Globus pallidus (tissue), 1 donor: ENCODE data around the gene LZTS2.
"Not testable (repeated sequence)": the region's sequence is repeated elsewhere in the genome, so short reads cannot be mapped to it uniquely, and the experiment has no call there.

Source experiments
- DNase-seq: peaks from one replicate; pipeline ENCODE4 v3.0.0-alpha.2; 2015; ENCODE audit warnings: low spot score

Gene LZTS2, protein sequence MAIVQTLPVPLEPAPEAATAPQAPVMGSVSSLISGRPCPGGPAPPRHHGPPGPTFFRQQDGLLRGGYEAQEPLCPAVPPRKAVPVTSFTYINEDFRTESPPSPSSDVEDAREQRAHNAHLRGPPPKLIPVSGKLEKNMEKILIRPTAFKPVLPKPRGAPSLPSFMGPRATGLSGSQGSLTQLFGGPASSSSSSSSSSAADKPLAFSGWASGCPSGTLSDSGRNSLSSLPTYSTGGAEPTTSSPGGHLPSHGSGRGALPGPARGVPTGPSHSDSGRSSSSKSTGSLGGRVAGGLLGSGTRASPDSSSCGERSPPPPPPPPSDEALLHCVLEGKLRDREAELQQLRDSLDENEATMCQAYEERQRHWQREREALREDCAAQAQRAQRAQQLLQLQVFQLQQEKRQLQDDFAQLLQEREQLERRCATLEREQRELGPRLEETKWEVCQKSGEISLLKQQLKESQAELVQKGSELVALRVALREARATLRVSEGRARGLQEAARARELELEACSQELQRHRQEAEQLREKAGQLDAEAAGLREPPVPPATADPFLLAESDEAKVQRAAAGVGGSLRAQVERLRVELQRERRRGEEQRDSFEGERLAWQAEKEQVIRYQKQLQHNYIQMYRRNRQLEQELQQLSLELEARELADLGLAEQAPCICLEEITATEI

DNA sequence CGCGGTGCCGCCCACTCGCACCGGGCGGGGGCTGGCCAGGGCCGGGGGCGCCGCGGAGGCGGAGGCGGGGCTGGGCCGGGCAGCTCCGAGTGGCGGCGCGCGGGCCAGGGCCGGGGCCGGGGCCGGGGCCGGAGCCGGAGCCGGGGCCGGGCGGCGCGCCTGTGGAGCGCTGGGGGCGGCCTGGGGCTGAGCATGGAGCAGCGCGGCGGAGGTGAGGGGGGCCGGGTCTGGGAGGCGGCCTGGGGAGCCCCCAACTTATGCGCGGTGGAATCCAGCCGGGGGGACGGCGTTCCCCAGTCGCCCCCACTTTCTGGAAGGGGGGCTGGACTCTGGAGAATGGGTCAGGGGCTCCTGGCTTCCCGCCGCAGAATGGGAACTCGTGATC is at the start of gene LZTS2:
Gene LZTS2, plus strand, starts transcription at position 67 of the 385 bp plus-strand sequence. CDS start 2,731 bp downstream, outside the sequence.
- no peak for DNase-seq

DNA sequence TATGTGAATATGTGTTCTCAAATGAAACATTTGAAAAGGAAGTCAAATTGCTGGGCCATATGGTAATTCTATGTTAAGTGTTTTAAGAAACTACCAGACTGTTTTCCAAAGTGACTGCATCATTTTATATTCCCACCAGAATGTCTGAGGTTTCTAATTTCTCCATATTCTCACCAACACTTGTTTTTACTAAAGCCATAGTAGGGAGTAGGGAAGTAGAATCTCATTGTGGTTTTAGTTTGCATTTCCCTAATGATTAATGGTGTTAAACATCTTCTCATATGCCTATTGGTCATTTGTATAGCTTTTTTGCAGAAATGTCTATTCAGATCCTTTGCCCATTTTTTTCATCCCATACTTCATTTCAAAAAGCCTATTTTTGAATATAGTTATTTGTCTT is 39.4 kb upstream of the LZTS2 start:
- DNase-seq = no peak

DNA sequence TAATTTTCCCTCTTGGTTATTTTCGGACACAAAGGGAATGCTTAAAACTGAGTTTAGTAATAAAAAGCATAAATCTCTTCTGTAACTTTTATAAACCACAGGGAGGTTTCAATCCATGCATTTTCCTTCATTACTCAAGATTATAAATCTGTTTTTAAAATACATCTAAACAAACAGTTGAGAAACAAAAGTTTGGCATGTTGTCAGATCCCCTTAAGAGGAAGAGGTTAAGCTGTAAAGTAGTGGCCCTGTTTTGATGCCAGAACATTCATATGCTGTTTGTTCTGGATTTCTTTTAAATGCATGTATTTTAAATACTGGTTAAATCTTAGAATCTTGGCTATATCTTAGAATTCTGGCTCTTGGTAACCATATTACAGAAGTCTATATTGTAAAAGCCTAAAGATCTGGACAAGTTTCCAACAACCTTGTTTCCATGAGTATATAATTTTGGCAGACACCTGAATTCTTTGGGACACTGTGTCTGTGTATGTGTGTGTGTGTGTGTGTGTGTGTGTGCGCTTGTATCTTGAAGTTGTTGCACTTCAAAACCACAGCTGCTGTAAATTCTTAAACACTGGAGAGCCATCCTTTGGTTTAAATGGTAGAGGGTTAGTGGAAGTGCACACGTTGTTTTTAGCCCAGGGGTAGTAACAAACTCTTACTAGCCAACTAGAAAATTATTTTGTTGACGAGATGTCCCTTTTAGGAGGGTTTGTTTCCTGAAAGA is 37.1 kb upstream of the LZTS2 start:
- DNase-seq = no peak

DNA sequence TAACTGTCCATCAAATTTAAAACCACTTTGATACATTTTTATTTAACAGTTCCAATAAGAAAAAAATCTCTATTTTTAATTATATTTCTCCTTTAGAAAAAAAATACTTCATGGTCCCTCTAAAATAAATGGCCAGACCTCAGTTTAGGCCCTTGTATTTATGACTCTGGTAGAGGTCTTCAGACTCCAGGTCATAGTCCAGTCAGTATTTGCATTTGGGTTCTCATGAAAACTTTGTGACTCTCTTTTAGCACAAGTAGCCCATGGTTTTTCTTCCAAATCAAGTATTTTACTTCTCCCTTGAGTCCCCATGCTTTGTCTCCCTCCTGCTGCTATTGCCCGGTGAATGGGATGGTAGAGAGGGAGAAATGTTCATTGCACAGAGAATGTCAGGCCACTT is 35.8 kb upstream of the LZTS2 start:
- no peak for DNase-seq

DNA sequence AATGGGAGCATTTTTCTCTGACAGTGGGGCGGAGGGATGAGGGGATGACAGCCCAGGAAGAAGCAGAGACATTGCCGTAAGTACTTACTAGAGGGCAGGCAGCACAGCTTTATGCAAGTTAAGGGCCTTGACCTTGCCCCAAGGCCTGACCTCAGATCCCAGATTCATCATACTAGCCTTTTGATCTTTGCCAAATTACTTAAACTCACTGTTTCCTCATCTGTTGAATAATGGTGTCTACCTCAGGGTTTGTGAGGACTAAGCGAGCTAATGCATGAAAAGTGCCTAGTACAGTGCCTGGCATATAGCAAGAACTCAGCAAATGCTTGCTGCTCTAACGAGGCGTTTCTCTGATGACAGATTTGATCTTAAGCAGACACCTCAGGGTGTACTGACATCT is 33.8 kb upstream of the LZTS2 start:
- DNase-seq = no peak

DNA sequence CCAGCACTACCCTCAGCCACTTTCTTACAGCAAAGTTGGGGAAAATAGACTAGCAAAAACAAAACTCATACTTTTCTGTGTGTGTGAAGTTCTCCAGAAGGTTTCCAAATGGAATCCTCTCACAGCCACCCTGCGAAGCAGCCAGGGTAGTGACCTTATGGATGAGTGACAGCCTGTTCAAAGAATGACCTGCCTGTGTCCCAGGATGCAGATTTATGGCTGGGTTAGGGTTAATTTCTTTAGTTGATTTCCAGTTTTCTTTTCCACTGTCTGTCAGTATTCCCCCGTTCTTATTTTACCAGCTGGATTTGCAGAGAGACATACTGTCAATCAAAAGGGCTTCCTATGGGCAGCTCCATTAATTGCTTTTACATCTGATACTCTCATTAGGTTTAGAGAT is 32.7 kb upstream of the LZTS2 start:
- DNase-seq = no peak

DNA sequence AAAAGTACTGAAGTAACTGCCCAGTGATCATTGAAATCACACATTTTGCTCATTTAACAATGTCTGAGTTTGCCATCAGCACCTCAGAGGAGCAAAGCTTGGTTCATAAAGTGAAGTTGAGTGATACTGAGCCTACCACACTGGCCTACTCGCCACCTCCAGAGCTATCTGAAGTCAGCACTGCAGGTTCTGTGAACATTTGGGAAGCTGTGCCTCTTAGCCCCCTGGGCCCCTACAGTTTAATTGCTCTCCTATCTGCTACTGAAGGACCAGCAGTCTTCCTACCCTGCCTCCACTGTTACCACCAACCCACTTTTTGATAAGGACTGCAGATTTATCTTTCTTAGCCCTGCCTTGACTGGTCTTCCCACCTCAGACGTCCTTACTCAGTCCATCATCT is 32.3 kb upstream of the LZTS2 start:
- no peak for DNase-seq

DNA sequence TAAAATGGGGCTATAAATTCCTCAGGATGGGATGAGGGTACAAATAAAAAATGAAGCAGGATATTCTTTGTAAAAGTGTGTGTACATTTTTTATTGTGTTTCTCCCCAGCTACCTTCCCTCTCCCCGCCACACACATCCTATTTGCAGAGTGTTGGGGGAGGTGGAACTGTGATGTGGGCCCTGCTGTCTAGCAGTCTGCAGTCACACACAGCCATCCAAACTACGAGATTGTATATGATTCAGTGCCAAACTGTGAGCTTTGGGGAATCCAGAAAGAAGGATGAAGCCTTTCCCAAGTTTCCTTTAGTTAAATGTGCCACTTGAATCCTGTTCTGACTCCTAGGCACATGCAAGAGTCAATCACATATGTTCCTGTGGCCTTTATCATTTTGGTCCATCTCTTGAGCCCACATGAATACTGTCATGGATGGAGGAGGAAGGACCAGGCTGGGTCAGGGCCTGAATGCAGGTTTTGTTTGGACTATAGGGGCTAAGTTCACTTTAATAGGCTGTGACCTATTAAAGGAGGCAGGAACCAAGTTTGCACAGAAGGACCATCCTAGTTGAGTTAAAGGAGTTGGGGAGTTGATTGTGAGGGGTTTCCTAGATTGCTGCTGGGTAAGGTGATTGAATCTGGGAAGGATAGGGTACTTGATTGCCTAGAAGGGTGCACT is 31.4 kb upstream of the LZTS2 start:
- DNase-seq = no peak

DNA sequence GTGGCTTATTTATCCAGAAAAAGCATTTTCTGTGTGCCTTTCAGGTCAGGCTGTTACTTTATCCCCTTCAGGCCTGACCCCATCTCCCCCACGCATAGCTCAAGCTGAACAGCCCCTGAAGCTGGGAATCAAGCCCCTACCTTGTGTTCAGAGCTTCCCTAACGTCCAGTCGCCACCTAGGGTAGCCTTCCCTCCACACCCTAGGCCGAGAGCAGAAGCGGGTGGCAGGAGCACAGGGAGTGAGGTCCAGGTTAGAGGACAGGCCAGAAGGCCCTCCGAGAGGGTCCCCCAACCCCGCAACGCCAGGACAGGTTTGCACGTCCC is 30.8 kb upstream of the LZTS2 start:
- DNase-seq = no peak

DNA sequence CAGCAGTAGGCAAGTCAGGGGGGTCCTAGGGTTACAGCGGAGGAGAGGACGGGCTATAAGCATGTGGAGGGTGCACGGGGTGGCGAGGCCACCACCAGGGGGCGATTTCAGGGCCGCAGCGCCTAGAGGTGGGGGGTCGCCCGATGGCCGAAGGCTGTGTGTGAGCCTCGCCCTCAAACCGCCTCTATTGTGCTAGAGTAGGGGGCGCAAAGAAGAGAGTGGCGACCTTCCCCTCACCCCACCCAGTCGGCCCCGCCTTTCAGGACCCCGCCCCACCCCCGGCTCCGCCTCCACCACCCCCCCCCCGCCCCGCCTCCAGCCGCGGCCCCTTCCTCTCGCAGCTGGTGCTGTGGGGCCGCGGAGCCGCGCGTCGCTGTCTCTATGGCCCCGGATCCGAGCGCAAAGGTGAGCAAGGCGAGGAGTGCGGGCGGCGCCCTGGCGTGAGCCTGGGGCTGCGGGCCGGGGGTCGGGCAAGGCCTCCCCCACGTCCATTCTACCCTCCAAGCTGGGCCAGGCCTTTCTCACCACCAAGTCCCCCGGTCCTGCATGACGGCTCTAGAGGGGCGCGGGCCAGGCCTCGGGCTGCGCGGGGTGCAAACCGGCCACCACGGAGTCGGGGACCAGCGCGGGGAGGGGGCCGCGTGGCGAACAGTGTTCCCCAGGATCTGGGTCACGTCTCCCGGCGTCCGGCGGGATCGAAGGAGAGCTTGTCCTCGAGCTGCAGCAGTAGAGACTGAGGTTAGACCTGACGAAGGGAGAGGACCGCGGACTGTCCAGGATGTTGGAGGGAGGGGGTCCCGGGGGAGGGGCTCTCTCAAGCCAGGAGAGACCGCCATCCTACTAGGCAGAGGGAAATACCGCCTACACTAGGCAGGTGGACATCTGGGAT is 30.2 kb upstream of the LZTS2 start, which contains the start of gene SEMA4G:
Gene SEMA4G, plus strand, starts transcription at position 318 of the 889 bp plus-strand sequence. CDS start 3,409 bp downstream, outside the sequence.
- DNase-seq = peak; percentile 18

DNA sequence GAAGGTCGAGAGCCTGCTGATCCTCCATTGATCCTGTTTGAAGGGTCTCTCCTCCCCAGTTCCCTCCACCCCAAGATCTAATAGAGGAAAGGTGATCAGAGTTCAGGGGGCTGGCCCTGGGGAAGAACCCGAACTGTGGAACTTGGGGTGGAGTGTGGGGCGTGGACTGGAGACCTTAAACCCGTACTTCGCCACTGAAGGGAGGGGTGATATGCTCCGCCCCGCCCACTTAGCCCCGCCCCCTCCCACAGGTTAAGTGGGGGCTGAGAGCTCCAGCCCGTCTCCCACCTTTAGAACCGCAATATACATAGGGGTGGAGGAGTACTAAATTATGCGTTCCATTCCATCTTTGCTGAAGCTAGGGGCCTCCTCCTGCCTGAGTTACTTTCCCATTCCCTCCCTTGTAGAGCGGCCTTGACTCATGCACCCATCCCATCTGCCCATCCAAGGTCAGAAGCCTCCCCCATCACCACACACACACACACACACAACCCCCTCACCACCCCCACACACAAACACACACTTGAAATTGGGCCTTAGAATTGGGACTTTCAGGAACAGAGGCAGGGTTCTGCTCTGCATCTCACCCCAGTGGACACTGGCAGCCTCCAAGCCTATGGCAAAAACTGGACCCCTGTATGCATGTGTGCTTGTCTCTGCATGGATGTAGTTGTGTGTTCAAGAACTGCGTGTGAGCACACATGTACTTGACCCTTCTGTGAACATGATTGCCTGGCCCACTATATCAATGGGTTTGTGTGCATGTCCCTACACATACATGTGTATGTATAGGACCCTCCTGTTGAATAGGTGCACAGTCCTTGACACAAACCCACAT is 29.3 kb upstream of the LZTS2 start:
- no peak for DNase-seq

DNA sequence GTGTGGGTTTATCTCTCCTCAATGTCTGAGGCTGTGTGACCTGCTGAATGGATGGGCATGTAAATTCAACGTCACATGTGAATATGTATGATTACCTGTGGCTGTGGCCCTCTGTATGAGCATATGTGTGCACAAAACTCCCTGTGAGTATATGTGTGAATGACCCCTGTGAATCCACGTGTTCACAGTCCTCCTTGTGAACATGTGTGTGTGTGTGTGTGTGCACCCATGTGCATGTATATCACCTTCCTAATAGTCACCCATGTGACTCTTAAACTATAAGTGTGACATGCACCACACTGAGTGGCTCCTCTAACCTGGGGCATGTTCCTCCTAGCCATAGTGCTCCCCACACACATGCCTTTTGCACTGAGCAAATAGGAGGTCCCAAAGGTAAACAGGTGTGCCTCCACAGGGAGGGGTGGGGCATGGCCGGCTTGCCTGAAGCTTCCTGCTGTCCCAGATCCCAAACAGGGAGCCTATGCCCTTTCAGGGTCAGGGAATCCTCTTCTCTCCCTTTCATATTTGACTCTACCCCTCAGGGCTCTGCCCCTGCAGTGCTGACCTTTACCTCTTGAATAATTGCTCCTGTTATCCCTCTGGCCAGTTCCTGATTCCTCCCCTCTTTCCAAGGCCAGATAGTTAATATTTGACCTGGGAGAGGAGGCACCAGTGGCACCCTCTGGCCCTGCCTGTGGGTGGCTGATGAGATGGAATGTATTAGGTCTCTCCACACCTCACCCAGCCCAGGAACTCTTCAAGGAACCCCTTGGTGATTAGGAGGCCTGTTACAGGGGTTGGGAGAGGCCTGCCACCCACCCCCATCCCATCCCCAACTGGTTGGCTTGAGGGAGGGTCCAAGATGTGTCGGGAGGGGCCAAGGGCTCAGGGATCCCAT is 28.4 kb upstream of the LZTS2 start:
- no peak for DNase-seq

DNA sequence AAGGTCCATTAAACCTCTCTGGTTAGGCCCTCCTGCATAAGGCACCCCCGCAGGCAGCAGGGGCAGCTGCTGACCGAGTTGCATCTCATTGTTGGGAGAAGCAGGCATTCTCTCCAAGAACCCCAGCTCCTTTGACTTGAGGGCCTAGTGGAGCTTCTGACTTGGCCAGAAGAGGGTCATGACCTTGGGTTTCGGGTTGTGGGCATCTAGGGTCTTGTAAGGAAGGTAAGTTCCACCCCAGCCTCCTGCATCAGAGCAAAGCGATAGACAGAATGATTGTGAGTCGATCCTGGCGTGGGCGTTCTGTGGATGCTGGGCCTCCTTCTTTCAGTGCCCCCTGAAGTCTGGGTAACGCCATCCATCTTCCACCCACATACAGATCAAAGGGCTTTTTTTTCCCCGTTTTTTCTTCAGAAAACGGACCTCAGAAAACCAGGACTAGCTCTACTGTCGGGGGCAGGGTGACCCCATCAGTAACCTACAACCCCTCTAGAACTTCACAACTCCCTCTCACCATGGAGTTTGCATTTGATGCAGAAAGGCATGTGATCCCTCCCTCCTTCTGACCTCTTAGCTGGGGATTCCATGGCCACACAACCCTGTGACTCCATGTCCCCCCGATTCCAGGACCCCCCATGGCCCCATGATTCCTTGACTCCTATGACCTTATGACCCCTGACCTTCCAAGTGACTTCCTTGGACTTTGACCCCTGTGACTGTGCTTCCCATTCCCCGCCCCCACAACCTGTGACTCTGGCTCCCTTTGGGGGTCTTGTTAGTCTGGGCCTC is 27.3 kb upstream of the LZTS2 start:
- no peak for DNase-seq

DNA sequence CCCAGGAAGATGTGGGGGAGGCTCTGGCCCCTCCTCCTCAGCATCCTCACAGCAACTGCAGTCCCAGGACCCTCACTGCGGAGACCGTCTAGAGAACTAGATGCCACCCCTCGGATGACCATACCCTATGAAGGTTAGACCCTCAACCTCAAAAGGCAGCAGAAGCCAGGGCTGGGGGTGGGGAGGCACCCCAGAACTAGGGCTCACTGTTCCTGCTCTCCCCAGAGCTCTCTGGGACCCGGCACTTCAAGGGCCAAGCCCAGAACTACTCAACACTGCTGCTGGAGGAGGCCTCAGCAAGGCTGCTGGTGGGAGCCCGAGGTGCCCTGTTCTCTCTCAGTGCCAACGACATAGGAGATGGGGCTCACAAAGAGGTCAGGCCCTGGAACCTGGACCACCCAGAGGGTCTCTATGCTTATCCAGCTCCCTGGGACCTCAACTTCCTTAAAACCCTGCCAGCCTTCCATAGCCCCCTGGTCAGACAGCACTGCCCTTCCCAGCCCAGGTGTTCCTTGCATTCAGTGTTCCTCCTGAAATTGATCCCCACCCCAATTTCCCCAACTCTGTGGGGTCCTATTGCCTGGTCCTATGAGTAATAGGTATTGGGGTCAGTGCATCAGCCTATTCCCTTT is 26.6 kb upstream of the LZTS2 start:
- no peak for DNase-seq

DNA sequence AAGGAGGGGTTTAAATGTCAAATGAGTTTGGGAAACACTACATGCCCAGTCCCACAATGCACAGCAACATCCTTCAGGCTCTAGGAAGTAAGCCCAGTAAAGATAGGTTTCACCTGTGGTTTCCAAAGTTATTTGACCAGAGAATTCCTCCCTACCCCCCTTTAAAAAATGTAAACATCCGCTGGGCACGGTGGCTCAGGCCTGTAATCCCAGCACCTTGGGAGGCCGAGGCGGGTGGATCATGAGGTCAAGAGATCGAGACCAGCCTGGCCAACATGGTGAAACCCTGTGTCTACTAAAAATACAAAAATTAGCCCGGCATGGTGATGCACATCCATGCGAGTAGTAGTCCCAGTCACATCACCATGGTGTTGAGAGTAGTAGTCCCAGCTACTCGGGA is 24.2 kb upstream of the LZTS2 start:
- not testable (repeated sequence) for DNase-seq

DNA sequence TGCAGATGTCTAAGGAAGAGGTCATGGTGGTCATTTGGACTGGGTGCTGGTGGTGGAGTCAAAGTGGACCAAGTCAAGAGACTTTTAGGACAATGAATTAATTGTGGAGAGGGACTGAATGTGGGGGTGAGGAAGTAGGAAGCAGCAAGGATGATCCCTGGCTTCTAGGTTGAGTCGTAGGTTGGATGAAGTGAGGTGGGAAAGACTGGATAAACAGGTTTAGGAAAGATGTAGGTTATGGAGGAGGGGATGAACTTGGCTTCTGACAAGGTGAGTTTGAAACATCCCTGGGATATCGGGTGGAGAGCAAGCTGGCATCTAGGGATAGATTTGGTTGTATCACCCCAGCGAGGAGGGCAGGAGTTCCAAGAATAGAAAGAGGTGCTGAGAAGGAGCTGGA is 22.7 kb upstream of the LZTS2 start:
- no peak for DNase-seq

DNA sequence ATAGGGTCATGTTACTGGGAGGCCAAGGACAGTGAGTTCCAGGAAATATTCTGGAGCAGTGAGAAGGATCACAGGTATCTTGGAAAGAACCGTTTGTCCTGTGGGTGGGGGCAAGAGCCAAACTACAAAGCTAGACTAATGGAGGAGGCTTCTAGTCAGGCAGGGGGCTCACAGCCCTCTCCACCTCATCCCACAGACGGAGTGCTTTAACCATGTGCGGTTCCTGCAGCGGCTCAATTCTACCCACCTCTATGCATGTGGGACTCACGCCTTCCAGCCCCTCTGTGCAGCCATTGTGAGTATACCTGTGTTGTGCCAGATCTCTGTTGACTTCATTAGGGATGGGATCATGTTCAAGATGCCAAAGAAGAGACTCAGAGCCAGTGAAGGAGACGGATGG is 22.2 kb upstream of the LZTS2 start:
- no peak for DNase-seq
